GM18858 (cell line): ENCODE measurements around the gene LACRT.

Experiments
- ATAC-seq: cut with Tn5 transposase; IDR thresholded peaks from one replicate; pipeline ENCODE4 v1.9.1; 2021; ENCODE audit not compliant: unreplicated experiment

Gene LACRT

DNA sequence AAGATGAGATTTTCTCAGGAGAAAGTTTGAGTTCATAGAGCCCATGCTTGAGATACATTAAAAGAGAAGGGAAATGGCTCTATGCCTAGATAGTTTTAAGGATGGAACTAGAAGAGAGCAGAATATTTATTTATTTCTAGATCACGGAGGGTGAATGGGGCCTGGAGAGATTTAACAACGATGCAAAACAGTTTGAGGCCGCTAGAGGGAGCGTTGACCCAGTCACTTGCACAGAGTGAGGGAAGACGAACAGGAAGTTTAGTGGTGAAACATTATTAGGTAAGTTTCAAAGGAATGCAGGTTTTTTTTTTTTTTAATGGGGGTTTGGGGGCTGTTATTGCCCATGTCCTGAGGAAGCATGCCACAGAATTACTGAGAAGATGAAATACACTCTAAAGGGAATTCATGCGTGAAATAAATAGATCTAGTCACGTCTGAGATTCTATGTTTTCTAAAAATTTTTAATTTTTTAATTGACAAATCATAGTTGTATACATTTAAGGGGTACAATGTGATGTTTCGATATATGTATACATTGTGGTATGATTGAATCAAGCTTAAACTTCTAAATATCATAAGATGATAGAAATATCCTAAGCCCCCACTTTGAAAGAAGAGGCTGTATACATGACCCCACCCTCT lies 31.4 kb downstream of the LACRT start:
- peak; percentile 91 for ATAC-seq

DNA sequence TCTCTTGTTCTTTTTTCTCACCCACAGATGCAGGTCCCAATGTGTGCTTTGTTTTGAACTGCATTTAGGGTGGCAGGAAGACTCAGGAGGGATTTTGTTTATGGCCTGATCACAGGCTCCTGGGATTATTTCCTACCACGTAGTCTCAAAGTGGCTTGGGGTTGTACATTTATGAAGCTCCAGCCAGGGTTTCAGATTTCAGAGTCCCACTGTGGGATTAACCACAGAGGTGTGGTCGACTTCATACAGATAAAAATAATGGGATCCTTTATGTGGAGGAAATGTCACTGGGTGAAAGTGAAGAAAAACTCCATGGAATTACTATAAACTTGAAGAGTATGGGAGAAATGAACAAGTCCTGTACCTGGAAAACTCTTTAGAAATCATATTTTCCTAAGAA lies 32.0 kb downstream of the LACRT start:
- ATAC-seq = no peak

DNA sequence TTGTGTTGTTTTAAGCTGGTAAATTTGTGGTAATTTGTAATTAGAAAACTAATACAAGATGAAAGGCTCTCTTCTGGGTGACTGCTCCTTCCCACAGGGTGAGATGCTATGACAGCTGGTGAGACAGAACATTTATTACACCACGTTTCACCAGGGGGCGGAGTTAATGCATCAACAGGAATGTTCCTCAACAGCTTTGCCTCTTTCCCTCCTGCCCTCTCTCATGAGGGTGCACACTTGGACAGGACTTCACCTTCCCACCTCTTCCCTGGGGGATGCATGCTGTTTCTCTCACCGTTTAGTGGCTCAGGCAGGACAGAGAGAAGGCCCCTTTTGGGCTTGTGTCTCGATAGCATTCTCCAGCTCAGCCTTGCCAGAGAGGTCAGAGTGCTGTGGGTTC lies 32.9 kb downstream of the LACRT start:
- no peak for ATAC-seq

DNA sequence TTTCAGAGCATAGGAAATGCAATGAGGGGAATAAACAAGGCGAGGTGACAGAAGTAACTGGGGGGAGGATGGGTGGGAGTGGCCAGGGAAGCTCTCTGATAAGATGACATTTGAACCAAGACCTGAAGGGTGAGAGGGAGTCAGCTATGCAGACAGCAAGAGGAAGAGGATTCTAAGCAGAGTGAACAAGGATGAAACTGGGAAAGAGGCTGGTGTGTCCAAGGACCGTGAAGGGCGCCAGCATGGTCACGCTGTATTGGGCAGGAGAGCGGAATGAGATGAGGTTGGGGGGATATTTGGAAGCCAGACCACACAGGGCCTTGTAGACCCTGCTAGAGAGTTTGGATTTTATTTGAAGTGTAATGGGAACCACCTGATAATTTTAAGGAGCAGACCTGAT lies 35.7 kb downstream of the LACRT start:
- ATAC-seq = no peak

DNA sequence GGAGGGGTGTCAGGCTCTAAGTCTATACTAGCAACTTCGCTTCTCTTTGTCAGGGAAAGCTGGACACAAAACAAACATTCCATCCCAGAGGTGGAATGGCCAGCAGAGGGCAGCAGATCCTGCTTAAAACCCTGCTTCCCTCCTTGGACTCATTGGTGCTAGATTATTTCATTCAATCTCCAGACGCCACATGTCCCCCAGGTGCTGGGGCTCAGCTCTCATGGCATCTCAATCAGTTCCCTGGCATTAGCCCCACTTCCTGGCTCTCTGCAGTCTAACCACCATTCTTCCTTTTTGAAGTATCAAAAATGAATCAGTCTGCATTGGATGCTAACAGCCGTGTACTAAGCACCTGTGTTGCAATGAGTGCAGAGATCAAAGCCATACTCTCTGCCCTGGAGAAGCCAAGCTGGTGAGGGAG lies 38.2 kb downstream of the LACRT start:
- no peak for ATAC-seq

DNA sequence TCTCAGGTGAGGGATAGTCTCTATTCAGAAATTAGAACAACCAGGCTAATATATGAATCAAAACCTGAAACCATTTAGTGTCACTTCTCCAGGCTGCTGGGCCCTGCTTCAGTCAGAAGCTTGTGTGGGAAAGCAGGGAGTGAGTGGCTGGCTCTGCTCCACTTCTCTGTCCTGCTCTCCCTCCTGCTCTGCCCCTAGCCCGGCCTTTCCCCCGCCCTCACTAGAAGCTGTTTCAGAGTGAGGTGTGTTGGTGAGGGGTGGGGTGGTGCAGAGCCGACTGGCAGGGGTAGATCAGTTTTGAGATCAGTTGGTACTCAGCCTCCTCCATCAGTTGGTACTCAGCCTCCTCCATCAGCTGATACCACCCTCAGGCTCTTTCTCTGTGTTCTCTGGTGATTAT lies 39.2 kb downstream of the LACRT start:
- ATAC-seq = no peak

DNA sequence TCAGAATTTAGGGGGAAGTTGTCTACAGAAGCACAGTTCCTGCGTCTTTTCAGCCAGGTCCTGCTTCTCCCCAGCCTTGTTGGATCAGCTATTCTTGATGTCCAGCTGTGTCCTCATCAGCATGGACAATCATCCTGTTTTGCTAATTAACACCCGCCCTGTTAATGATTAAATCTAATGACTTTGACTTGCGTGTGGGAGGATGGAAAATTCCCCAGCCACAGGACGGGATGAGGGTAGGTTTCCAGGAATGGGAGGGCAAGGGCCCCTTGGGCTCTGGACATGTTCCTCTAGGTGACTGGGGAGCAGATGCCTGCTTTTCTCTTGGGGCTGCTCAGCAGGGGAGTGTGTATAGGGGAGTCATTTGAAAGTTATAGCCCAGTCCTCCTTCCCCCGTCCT lies 41.0 kb downstream of the LACRT start:
- no peak for ATAC-seq

DNA sequence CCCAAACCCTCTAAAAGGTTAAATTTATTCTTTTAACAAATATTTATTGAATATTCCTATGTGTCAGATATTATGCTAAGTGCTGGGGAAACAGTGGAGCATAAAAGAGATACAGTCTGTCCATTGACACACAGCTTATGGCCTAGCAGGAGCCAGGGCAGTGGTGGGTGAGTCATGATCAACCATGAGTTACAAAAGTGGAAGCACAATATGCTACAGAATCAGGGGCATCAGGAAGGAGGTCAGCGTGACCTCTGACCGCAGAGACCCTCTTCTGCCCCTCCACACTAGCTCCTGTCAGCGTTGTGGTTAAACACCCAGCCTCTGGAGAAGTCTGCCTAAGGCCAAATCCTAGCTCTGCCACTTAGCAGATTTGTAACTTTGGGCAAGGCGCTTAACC lies 41.6 kb downstream of the LACRT start:
- ATAC-seq = no peak

DNA sequence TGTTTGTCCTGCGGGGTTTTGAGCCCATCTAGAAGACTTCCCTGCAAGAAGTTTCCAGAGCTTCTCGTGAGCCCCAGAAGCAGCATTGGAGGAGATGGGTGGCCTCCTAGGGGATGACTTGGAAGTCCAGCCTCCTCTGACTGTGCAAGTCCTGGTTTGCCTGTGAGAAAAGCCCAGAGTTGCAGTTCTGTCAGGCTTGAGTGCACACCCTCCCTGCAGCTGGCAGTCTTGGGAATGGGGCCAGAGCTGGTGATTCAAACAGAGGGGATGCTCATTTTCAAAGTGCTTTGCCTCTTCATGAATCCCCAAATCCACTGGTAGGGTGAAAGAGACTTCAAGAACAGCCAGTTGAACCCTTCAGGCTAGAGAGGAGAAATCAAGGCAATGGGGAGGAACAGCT lies 42.4 kb downstream of the LACRT start:
- no peak for ATAC-seq

DNA sequence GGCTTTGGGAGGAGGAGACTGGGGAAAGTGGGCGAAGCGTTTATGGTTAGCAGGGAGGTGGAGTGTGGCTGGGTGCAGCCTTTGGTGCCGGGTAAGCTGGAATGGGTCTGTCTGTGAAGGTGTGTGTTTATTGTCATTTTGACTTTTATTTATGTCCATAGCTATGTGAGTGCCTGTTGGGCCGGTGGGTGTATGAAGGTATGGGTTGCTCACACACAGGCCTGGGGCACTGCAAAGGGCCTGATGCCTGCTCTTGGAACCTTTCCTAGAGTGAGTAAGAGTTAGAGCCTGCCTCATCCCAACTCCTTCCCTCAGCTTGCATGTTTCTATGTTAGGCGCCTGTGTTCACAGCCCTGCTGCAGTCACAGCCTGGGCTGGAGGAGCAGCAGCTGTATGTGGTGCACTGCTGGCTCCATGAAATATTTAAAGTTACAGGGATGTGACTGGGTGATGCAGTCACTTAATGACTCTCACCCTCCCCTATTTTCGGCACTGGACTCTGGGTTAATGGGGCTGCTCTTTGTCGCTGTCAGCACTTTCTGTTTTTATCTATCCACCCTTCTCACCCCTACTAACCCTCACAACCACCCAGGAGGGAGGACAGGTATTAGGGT lies 43.6 kb downstream of the LACRT start:
- no peak for ATAC-seq

DNA sequence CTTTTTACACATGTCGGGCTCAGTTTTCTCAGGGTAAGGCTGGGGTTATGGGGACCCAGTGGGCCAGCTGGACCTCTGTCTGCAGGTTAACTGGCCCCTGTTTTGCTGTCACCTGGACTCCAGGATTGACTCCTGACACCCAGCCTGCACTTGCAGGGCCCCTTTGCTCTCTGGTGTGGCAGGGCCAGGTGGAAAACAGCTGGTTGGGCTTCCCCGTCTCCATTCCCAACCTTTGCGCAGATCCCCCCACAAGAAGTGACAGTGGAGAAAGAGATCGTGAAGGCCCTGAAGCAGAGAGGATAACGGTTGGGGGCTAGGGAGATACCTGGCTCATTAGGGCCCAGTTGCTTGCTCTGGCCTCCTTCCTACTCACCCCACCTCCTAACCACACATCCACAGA lies 44.7 kb downstream of the LACRT start:
- no peak for ATAC-seq

DNA sequence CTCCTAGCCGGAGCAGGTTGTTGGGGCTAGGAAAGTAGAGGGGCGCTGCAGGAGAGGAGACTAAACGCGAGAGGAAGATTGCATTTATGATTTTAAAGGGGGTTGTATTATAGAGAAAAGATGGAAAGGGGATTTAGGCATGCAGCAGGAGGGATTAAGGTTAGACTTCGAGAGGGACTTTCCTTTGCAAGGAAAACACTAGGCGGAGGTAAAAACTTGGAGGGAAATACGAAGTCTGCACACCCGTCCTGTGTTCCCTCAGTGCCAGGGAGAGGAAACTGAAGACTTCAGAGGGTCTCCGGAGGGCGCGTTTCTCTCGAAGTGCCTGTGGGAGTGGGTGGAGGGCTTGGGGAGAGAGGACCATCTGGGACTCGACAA lies 45.8 kb downstream of the LACRT start:
- ATAC-seq = no peak

DNA sequence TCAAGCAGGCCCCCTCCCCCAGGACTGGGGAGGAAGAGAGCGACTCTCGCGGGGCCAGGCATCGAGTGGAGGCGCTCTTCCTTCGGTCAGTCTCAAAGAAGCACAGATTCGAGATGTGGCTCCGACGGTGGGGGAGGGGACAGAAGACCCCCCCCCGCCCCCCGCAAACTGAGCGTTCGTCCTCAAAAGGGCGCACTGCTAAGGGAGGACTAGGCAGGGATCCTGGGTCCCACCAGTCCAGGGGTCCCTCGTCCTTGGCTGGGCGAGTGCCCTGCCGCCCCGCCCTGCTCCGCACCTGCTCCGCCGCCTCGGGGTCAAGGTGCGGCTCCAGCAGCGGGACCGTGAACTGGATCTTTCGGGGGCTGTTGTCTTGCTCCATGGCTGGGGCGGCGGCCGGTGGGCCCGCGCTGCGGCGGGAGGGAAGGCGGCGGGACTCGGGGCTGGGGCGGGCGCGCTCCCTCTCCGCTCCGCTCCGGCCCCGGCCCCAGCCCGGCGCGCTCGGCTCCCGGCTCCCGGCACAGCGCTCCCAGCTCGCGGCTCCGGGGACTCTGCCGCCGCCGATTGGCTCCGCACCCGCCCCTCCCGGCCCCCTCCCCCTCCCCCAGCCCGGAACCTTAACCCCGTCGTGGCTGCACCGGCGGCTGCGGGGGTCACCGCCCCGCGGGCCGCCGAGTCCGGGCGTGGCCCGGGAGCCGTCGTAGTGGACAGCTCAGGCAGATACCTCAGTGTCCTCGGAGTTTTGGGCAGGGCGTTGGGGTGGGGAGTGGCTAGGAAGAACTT lies 46.4 kb downstream of the LACRT start, which contains the start of gene PPP1R1A:
Gene PPP1R1A, minus strand, starts transcription at position 550 of the 780 bp plus-strand sequence. Its CDS starts 171 bp downstream, at position 379.
- no peak for ATAC-seq

DNA sequence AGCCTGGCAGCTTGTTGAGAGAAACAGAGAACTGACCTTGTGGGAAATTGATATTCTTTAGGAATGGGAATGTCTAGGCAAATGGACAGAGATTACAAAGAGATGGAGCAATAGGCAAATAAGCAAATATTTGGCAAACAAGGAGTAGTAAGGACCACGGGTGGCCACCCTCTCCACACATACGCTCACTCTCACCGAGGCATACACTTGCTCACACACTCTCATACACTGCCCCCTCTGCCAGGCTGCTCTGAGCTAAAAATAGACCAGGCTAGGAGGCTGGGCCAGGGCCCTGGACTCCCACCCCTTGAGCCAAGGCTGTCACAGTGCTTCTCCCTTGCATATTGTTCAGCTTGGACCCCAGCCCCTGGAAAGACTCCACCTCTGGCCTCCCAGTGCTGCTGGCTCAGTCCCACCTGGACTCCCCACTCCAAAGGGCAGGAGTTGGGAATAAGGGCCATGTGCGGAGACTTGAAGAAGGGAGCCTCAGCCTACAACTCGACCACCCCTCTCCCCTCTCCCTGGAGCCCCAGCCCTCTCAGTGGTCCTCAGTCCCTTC lies 47.3 kb downstream of the LACRT start:
- ATAC-seq = no peak

DNA sequence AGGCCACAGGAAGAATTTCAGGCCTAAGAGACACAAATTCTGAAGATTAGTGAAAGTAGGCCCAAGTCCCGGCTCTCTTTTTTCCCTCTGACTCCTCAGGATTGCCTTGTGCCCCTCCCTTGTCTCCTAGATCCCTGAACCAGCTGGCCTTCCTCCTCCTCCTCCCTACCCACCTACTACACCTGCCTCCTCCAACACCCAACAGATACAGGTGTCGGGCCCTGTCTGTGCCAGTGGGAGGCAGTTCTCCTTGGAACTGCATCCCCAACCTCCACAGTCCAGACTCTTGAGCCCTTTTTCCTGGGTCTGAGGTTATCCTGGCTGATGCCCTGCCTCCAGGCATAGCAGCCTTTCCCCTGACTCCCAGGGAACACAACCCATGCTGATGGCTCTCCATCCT lies 48.1 kb downstream of the LACRT start:
- no peak for ATAC-seq

DNA sequence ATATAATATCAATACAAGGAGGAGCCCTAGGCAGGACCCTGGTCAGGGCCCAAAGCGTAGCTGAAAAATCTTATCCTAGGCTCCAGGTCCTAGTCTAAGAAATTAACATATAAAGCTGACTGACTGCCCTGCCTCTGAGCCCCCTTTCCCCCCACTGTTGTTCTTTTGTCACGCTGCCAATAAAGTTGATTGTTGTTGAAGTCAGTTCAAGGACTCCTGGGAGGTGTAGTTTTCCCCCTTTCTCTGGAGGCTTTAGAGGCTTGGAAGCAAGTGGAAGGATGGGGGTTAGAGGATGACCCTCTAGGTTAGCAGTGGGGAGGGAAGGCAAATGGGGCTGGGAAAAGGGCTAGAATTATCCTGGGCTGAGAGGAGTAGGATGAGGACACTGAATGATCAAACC lies 49.5 kb downstream of the LACRT start:
- no peak for ATAC-seq

DNA sequence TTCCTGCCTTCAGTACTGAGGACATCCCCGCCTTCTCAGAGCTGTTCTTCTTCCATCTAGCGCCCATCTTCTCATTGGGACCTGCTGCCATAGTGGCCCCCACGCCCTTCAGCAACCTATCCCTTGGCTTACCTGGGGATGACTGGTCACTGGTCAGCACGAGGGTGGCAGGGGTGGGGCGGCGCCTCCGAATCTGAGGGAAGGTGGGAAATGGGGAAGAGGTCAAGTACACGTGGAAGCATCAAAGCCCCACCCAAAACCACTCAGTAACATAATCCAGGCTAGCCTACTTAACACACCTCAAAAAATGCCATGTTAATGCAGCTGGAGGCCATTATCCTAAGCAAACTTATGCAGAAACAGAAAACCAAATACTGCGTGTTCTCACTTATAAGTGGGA lies 50.6 kb downstream of the LACRT start:
- ATAC-seq = no peak

DNA sequence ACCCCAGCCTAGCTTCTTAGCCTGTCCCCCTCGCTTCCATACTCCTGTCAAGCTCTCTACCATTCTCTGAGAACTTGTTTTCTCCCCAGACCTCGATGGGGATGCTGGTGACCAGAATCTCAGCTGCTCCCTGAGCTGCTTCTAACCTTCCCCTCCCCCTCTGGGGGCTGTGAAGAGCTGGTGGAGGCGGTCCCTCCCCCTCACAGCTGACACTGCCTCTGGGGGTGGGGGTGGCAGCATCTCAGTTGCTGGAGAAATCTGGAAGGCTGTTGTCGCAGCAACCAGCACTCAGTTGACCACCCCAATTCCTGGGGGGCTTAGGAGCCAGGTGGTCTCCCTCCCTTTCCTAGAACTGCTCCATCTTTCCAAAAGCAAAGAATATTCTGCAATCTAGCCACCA lies 51.0 kb downstream of the LACRT start:
- ATAC-seq = no peak

DNA sequence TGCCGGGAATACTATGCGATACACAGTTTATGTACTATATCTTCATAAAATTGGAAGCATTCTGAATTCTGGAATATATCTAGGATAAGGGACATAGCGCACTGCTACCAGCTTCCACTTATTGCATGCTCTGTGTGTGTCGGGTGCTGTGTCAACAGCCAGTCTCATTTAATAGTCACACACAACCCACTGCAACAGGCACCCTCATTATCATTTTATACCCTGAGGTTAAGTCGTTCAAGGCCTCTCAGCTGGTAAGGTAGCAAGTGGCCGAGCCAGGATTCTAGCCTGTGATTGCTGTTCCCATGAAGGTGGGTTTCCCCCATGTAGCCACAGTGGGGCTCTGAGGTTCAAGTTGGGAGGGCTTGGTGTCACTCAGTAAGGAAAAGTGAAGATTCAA lies 53.3 kb downstream of the LACRT start:
- no peak for ATAC-seq
